Fibroblast of skin of left quadriceps (primary cell): ENCODE results near the gene SPSB3.
"Not testable (repeated sequence)": the region's sequence is repeated elsewhere in the genome, so short reads cannot be mapped to it uniquely, and the experiment has no call there.

Source experiments
- DNase-seq, 2 experiments: peaks; one replicate each; pipeline ENCODE4 v3.0.0-alpha.2; 2013; ENCODE audit warnings: low read depth in 2 of 2

Gene SPSB3

GRCh38 chr16:1816396-1817275, 34.3 kb upstream of the SPSB3 start:
- no peak for DNase-seq

GRCh38 chr16:1815461-1815860, 33.1 kb upstream of the SPSB3 start:
- DNase-seq: no peak

- DNase-seq: peak; percentile 10 to 23
Measured at GRCh38 chr16:1812732-1813163, 30.4 kb upstream of the SPSB3 start.

GRCh38 chr16:1810536-1810935, 28.2 kb upstream of the SPSB3 start:
- DNase-seq: no peak

- no peak for DNase-seq
Measured at GRCh38 chr16:1810106-1810505, 27.7 kb upstream of the SPSB3 start.

- DNase-seq: no peak
Measured at GRCh38 chr16:1809281-1809801, 27.0 kb upstream of the SPSB3 start.

GRCh38 chr16:1808691-1809090, 26.3 kb upstream of the SPSB3 start:
- DNase-seq: no peak

- DNase-seq: no peak
Measured at GRCh38 chr16:1807626-1808025, 25.3 kb upstream of the SPSB3 start.

- peak in 1 of 2 experiments; percentile 3 for DNase-seq
Measured at GRCh38 chr16:1800701-1801100, 18.3 kb upstream of the SPSB3 start.

GRCh38 chr16:1799263-1799662, 16.9 kb upstream of the SPSB3 start:
- DNase-seq: not testable (repeated sequence)

GRCh38 chr16:1794908-1795666, 12.7 kb upstream of the SPSB3 start:
- no peak for DNase-seq

- no peak for DNase-seq
Measured at GRCh38 chr16:1794221-1794871, 12.0 kb upstream of the SPSB3 start.

- no peak for DNase-seq
Measured at GRCh38 chr16:1793578-1794220, 11.3 kb upstream of the SPSB3 start, which contains the start of gene IGFALS. IGFALS (minus strand) TSS chr16:1793705; CDS start chr16:1793652, 53 bp downstream.

- no peak for DNase-seq
Measured at GRCh38 chr16:1792836-1793577, 10.6 kb upstream of the SPSB3 start.

GRCh38 chr16:1791943-1792812, 9.8 kb upstream of the SPSB3 start:
- no peak for DNase-seq

- no peak for DNase-seq
Measured at GRCh38 chr16:1791256-1791942, 9.0 kb upstream of the SPSB3 start.

GRCh38 chr16:1790611-1791255, 8.4 kb upstream of the SPSB3 start:
- no peak for DNase-seq

GRCh38 chr16:1790261-1790610, 7.9 kb upstream of the SPSB3 start:
- DNase-seq: no peak

GRCh38 chr16:1789643-1790045, 7.3 kb upstream of the SPSB3 start:
- no peak for DNase-seq
